SK-N-MC (cell line): Measurements from ENCODE around the gene MTX1.

Experiments
- EZH2 ChIP-seq: fragments of 200-600 bp; sonication (generic); IDR thresholded peaks from one replicate; pipeline ENCODE4 v1.6.1; 2017; ENCODE audit warnings: antibody characterized with exemption
- POLR2AphosphoS5 ChIP-seq: IDR thresholded peaks from 2 replicates; pipeline ENCODE4 v1.6.1; 2012; ENCODE audit warnings: mild to moderate bottlenecking, low read depth, low read length, borderline replicate concordance

DNA sequence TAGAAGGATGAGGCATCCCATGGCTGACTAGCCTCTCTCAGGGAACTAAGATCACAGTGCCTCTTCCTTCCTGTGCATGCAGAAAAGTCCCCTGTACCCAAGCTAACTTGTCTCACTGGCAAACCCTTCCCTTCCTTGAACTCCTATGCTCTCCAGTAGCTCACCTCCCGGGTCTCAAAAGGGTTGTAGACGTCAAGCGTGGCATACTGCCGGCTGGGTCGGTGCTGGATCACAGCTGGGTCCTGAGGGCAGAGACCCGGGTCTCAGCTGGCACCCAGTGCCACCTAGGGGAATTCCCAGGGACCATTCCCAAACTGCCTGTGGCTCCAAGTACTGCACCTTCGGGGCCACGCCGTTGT lies 53.0 kb downstream of the MTX1 start:
- TF ChIP-seq POLR2AphosphoS5 (no peak), EZH2 (no peak)
